ENCODE data around the gene MARCOL.
"Not testable (repeated sequence)": the region's sequence is repeated elsewhere in the genome, so short reads cannot be mapped to it uniquely, and the experiment has no call there.

Gene MARCOL

DNA sequence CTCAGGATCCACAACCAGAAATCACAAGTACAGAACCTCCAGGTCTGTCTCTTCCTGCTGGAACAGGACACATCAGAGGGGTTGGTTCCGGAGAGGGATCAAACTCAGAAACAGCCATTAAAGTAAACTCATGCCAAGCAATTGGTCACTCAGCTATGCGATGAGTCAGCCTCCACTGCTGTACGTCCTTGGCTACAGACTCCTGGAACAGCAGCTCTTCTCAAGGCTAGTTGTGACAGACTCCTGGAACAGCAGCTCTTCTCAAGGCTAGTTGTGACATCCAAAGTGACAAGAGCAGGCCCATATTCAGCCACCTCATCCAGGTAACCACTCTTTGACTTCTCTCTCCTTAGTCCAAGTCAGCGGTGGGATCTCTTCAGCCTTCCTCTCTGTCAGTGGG is 30.2 kb downstream of the MARCOL start, which contains the start of gene SPINK13:
Gene SPINK13 (plus strand): TSS at position 229 of the 400 bp plus-strand sequence. CDS start 1,279 bp downstream, outside the sequence.
- DNase-seq, result no peak

- not testable (repeated sequence) for DNase-seq
Observed at GRCh38 chr5:148275129-148275528, 36.8 kb downstream of the MARCOL start.

DNA sequence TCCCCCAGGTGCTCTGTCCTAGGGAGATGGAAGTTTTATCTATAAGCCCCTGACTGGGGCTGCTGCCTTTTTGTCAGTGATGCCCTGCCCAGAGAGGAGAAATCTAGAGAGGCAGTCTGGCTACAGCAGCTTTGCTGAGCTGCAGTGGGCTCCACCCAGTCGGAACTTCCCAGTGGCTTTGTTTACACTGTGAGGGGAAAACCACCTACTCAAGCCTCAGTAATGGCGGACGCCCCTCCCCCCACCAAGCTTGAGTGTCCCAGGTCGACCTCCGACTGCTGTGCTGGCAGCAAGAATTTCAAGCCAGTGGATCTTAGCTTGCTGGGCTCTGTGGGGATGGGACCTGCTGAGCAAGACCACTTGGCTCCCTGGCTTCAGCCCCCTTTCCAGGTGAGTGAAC is 42.6 kb downstream of the MARCOL start:
- DNase-seq, result not testable (repeated sequence)

GRCh38 chr5:148281336-148281735 is 43.0 kb downstream of the MARCOL start:
- not testable (repeated sequence) for DNase-seq

DNA sequence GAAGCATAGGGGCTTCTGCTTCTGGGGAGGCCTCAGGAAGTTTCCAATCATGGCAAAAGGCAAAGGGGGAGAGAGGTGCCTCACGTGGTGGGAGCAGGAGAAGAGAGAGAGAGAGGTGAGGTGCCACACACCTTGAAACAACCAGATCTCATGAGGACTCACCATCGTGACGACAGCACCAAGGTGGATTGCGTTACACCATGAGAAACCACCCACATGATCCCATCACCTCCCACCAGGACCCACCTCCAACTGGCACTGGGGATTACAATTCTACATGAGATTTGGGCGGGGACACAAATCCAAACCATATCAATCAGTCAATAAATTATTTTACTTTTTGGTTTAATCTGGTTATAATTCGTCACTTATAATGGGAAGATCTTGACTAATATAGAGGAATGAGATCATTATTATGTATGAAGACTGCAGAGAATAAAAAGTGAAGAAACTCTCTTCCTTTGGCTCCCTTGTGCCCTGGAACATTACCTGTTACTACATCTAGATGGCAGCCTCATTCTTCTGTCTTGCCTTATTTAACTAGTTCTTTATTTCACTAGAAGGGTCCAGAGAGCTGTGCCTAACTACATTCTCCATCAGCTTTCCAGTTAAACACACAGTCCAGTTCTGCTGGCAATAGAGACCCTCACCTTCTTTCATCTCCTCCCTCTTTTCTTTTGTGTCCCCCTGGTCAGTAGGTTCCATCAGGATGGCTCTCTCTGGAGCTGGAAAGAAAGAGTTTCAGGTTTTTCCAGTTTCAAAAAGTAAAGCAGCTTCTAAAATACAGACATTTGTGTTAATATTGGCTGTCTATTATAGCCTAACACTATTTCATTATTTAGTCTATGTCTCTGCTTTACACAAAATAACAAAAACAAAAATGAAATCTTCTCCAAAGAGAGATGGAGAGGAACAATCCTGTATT is 52.2 kb downstream of the MARCOL start:
- DNase-seq, result peak in 1 of 5 experiments; percentile 9

Measured in T-helper 2 cell (primary cell).